Breast epithelium (tissue), 3 donors: ENCODE data around the gene AGAP5.
"Not testable (repeated sequence)": the region's sequence is repeated elsewhere in the genome, so short reads cannot be mapped to it uniquely, and the experiment has no call there.

Source experiments
- POLR2A ChIP-seq: fragments of 450-650 bp; IDR thresholded peaks from one replicate; pipeline ENCODE4 v1.6.1; 2016; ENCODE audit warnings: antibody characterized with exemption, mild to moderate bottlenecking, moderate library complexity
- POLR2AphosphoS5 ChIP-seq, 3 donors: sonication (generic); formaldehyde crosslinking; IDR thresholded peaks; one replicate each; pipeline ENCODE4 v1.6.1; 2017; ENCODE audit warnings: antibody characterized with exemption in 3 of 3
- TF ChIP-seq, protein P1 (sequence below), 3 donors: fragments of 450-650 bp; IDR thresholded peaks; one replicate each; pipeline ENCODE4 v1.5.1; 2016 to 2017; ENCODE audit warnings: antibody characterized with exemption in 3 of 3, mild to moderate bottlenecking in 3 of 3, moderate library complexity in 3 of 3

DNA sequence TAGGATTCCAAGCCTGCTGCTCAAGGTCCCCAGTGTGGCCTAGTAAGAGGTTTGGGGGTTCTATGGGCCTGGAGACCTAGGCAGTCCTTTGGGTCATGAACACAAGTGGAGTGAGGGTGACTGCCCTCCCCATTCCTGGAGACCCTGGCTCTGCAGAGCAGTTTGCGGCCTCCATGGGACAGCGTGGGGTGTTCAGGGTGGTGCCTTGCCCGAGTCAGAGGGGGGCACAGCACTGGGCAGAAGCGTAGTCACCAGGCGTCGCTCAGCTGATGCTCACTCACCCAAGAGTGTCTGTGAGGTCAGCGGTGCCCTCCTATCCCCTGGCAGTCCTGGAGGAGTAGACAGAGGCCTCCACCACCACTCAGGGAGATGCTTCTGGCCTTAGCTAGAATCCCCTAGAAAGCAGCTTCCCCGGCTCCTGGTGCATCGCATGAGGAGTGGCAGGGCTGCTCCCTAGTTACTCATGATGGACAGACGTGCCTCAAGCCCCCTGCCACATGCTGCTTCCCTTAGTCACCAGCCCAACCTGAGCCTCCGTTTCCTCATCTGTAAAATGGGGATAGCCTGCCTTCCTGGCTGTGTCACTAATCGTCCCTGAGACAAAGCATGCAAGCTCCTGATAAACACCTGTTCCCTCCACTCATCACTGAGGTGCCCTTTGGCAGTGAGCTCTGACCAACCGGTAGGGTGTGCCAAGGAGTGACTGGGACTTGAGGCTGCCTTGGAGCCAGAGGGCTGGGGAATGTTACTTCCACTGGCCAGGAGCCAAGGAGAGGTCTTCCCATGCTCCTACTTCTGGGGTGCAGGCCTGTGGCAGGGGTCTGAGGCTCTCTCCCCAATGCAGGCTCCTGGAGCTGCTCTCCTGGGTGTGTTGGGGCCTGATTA lies 33.5 kb downstream of the AGAP5 start:
- TF ChIP-seq, protein P1, sequence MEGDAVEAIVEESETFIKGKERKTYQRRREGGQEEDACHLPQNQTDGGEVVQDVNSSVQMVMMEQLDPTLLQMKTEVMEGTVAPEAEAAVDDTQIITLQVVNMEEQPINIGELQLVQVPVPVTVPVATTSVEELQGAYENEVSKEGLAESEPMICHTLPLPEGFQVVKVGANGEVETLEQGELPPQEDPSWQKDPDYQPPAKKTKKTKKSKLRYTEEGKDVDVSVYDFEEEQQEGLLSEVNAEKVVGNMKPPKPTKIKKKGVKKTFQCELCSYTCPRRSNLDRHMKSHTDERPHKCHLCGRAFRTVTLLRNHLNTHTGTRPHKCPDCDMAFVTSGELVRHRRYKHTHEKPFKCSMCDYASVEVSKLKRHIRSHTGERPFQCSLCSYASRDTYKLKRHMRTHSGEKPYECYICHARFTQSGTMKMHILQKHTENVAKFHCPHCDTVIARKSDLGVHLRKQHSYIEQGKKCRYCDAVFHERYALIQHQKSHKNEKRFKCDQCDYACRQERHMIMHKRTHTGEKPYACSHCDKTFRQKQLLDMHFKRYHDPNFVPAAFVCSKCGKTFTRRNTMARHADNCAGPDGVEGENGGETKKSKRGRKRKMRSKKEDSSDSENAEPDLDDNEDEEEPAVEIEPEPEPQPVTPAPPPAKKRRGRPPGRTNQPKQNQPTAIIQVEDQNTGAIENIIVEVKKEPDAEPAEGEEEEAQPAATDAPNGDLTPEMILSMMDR (IDR thresholded peaks at IDR 0.05): not testable (repeated sequence)
- TF ChIP-seq POLR2AphosphoS5 (IDR thresholded peaks at IDR 0.05); POLR2A: not testable (repeated sequence)
